GM20000 (cell line): ENCODE data around the gene MAP2K5.

ENCODE experiments used
- DNase-seq: peaks from one replicate; pipeline ENCODE4 v3.0.0; 2012; ENCODE audit warnings: low spot score
- TF ChIP-seq, protein P1 (sequence below): IDR thresholded peaks from 2 replicates; pipeline ENCODE4 v1.5.1; 2012; ENCODE audit warnings: mild to moderate bottlenecking, control low read depth; ENCODE audit errors: extremely low read depth, missing control alignments

The MAP2K5 gene

DNA sequence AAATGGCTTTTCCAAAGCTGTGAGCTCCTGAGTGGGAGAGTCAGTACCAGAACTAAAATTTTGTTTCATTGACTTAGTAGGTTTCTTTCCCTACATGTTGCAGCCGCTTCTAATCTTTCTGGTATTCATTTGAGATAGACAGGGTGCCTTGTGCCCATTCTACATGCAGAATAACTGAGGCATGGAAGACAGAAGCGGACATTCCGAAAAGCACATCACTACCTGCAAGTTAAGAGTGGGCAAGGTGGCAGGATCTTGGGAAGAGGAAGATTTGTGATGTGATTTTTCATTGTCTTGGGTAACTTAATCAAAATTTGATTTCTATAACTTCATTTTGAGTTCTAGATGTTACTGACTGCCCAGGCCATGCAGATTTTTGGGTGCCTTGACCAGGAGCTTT lies 2.0 kb downstream of the MAP2K5 start:
- no peak for DNase-seq
- TF ChIP-seq, protein P1, sequence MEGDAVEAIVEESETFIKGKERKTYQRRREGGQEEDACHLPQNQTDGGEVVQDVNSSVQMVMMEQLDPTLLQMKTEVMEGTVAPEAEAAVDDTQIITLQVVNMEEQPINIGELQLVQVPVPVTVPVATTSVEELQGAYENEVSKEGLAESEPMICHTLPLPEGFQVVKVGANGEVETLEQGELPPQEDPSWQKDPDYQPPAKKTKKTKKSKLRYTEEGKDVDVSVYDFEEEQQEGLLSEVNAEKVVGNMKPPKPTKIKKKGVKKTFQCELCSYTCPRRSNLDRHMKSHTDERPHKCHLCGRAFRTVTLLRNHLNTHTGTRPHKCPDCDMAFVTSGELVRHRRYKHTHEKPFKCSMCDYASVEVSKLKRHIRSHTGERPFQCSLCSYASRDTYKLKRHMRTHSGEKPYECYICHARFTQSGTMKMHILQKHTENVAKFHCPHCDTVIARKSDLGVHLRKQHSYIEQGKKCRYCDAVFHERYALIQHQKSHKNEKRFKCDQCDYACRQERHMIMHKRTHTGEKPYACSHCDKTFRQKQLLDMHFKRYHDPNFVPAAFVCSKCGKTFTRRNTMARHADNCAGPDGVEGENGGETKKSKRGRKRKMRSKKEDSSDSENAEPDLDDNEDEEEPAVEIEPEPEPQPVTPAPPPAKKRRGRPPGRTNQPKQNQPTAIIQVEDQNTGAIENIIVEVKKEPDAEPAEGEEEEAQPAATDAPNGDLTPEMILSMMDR = no peak

DNA sequence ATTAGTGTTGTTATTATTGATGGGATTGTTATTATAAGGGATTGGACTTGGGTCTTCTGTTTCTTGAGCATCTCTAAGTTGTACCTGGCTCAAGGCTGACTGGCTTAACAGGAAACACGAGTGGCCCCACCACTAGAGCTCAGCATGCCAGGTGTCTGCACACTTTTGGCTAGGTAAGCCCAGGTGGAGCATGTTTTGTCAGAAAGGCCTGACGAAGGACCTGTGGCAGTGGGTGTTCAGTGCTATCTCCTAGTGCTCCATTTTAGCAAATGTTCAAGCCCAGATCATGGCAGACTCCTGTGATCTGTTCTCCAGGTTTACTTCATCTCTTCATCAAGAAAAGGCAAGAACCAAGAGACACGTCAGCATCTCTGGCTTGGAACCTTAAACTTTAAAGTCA lies 3.4 kb downstream of the MAP2K5 start:
- no peak for DNase-seq
- TF ChIP-seq, protein P1 = no peak

DNA sequence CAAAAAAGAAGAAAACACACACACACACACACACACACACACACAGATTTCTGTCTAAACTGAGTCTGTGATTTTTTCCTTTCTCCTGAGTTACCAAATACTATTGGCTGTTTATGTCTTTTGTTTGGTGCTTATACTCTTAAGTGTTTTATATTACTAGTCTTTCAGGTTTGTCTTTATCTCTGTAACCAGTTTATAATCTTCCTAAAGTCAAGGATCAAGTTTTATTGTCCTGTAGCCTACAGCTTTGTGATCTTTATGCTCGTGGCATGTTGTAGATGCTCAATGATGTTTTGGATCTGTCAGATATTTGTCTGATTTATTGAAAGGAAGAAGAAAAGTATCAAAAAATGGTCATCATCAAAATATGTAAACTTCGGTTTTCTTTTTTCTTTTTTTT lies 4.6 kb downstream of the MAP2K5 start:
- TF ChIP-seq, protein P1 = no peak

DNA sequence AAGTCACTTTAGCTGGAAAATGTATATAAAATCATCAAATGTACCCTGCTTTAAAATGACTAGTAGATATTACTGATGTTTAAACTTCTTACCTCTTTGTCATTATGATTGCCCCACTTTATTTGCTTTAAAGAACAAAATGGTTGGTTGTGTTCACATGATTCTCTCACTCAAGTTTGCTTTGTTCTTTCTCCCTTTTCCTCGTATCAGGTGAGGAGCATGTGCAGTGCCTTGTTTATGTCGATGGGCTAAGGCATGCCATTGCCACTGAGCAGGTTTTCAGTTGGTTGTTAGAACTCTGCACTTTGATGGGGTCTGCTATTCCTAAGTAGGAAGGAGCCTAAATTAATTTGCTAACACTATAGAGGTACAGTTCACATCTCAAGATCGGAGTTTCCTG lies 5.3 kb downstream of the MAP2K5 start:
- no peak for DNase-seq
- TF ChIP-seq, protein P1 = no peak

More for the DNA sequence above, 4.6 kb downstream of the MAP2K5 start:
- no peak for DNase-seq

DNA sequence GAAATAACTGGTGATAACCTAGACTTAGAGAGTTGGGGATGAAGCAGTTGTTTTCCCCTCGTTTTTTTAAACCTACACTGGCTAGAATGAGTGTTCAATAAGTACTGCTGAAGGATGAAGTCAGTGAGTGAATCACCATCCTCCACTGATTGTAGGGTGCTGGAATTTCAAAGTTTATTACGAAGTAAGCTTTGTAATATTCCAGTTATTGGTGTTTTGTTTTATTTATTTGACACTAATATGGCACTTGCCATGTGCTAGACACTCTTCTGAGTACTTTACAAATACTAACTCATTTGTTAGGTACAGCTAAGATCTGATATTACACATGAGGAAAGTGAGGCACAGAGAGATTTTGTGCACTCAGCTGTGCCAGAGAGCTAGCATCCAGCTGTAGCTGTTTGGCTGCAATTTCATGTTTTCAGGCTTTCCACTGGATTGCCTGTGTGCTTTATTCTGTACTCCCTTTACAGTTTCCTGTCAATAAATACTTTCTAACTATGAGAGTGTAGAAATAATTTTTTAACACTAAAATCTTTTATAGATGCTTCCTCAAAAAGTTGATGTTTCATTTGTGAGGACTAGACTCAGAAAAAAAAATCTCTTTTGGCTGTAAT lies 5.8 kb downstream of the MAP2K5 start:
- DNase-seq = no peak
- TF ChIP-seq, protein P1 = no peak

DNA sequence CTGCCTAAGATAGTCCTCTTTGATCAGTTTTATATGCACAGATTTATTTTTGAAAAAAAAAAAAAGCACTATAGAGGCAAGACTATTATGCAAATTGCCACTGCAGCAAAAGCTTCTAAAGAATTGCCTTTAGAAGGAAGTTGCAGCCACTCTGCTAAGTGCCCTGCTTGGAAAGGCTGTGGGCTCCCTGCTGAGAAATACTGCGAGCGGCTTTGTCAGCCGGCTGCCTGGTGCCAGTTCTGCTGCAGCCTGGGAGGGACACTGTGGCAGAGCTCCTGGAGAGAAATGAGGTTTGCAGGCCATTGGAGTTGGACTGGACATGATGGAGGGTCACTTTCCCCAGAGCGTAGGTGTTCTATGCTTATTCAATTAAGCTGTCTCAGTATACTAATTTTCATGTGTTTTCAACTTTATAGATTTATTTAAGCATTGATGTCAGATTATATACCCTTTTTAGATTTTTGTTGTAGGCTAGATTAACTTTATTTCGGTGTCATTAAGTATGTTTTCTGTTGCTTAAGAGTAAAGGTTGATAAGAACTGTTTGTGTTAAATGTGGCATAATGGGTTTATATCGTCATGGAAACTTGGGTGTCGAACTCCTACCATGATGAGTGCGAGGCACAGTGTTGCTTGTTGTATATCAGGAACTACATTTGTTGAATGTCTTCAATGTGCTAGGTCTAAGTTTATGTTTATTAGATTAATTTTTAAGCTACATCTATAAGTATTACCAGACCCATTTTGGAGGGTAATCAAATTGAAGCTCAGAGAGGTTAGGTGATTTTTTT lies 6.6 kb downstream of the MAP2K5 start:
- no peak for DNase-seq
- TF ChIP-seq, protein P1 = no peak

DNA sequence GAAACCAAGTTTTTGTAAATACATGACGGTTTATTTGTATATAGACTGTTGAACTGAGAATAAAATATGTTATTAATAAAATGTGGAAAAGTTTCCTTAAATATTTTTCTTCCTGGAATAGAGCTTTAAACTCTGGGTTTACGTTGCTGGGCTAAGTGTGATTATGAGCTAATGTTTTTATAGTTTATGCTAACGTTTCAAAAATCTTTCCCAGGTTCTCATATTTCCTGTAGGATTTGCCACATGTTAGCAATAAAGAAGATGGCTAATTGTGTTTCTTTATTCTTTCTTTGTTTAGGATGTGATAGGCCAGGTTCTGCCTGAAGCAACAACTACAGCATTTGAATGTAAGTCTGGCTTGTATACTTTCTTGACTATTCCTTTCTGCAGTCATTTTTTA lies 7.2 kb downstream of the MAP2K5 start:
- TF ChIP-seq, protein P1 = no peak

More for the DNA sequence above, 7.2 kb downstream of the MAP2K5 start:
- DNase-seq = no peak
